Transverse colon (tissue), 4 donors: Measurements from ENCODE around the gene TTC38. TPM values are rescaled to one million over a fixed set of nuclear protein-coding genes. Genes with fewer than 3 reads are reported as not detected.
A peak's percentile ranks its signal among the peaks of the same experiment; 100 is the strongest.

Experiments used
- DNase-seq: peaks from one replicate; pipeline ENCODE4 v3.0.0-alpha.2; 2019
- H3K27ac ChIP-seq, 4 donors: fragments of 200-600 bp; sonication (generic); 2 replicates each; pipeline ENCODE4 v1.5.1; 2016 to 2018; ENCODE audit warnings: inconsistent platforms in 4 of 4
- H3K27me3 ChIP-seq: fragments of 200-600 bp; sonication (generic); 2 replicates; pipeline ENCODE4 v1.5.1; 2017; ENCODE audit warnings: inconsistent platforms
- H3K36me3 ChIP-seq, 4 donors: fragments of 200-600 bp; sonication (generic); 2 replicates each; pipeline ENCODE4 v1.5.1; 2017 to 2019; ENCODE audit warnings: inconsistent platforms in 4 of 4
- H3K4me1 ChIP-seq, 4 donors: fragments of 200-600 bp; sonication (generic); 2 replicates each; pipeline ENCODE4 v1.5.1; 2017 to 2020; ENCODE audit warnings: inconsistent platforms in 4 of 4
- H3K4me3 ChIP-seq, 4 donors: fragments of 200-600 bp; sonication (generic); 1 replicate in 1 of 4; 2 replicates in 3 of 4; pipeline versions ENCODE4 v1.5.1 to v1.6.1; 2017 to 2019; ENCODE audit warnings: inconsistent platforms in 4 of 4
- H3K9me3 ChIP-seq, 2 donors: fragments of 200-600 bp; sonication (generic); 2 replicates each; pipeline ENCODE4 v1.5.1; 2017 to 2019; ENCODE audit warnings: inconsistent platforms in 2 of 2
- CTCF ChIP-seq, 5 experiments: fragments of 200-600 bp in 3 of 5; fragments of 450-650 bp in 2 of 5; sonication (generic) in 3 of 5; IDR thresholded peaks; 1 replicate in 2 of 5; 2 replicates in 3 of 5; pipeline ENCODE4 v1.5.1; 2016 to 2017; ENCODE audit warnings: antibody characterized with exemption in 5 of 5, inconsistent platforms in 3 of 5, mild to moderate bottlenecking in 2 of 5, moderate library complexity in 1 of 5
- EP300 ChIP-seq: sonication (generic); formaldehyde crosslinking; IDR thresholded peaks from one replicate; pipeline ENCODE4 v1.6.1; 2017; ENCODE audit warnings: antibody characterized with exemption, low read depth
- POLR2A ChIP-seq: fragments of 450-650 bp; IDR thresholded peaks from one replicate; pipeline ENCODE4 v1.6.1; 2016; ENCODE audit warnings: antibody characterized with exemption, mild to moderate bottlenecking, moderate library complexity
- POLR2AphosphoS5 ChIP-seq, 3 donors: sonication (generic); formaldehyde crosslinking; IDR thresholded peaks; one replicate each; pipeline ENCODE4 v1.6.1; 2016; ENCODE audit warnings: antibody characterized with exemption in 3 of 3
- WGBS, 2 donors: methylation state at CpG; one replicate each; pipeline ENCODE4 v1.1.5; 2018; ENCODE audit warnings: low coverage in 1 of 2; 5-methylcytosine and 5-hydroxymethylcytosine counted together
- in situ Hi-C, 4 donors: fragments of 200-750 bp; cut with MboI; loops; one replicate each; pipeline versions ENCODE4 v1.15.0 to v1.15.1; 2017; ENCODE audit warnings: low sequenced_read_pairs in 3 of 4, low pct_ligation_motif_present in 1 of 4, low pct_unique_long_range_greater_than_20kb in 1 of 4
- intact Hi-C: fragments of 100-400 bp; cut with DNase I; formaldehyde crosslinking; loops from one replicate; pipeline ENCODE4 v1.15.1; 2023; ENCODE audit warnings: low total_unique reads
- total RNA-seq, 4 donors: library from RNA; depleted of rRNA; stranded (reverse); fragments of >200 nt; gene quantifications; one replicate each; pipeline ENCODE4 v1.1.0, GENCODE V29; 2016

TTC38 gene
- total RNA-seq, 4 donors from 2014 or later = 167 to 316 (median 292) TPM

- WGBS, 2 donors = 7% methylated on average over 25 of the region's 25 CpGs; no CpG with 5 or more reads in 1 of the 2 donors
- intact Hi-C loops = loop anchor here (10.0 kb wide), 1 partner anchor 936 kb away; no protein-coding TSS in a partner anchor
- in situ Hi-C loops = no loop called here
- H3K27me3 ChIP-seq = no peaks in the 10 kb centered on the region
- peak overlapping the region; percentile 92 to 95 (median 94) for H3K27ac ChIP-seq
- peak; percentile 38 for DNase-seq
- no peak for TF ChIP-seq POLR2AphosphoS5 (IDR thresholded peaks at IDR 0.05)
- TF ChIP-seq EP300 = no peak
- TF ChIP-seq CTCF (IDR thresholded peaks at IDR 0.05) = no peak
- TF ChIP-seq POLR2A = no peak
- no peaks in the 10 kb centered on the region for H3K36me3 ChIP-seq
- H3K4me1 ChIP-seq = peaks cover 0 to 21% (median 12%) of the 10 kb centered on the region in 4 donors
- H3K4me3 ChIP-seq = peak overlapping the region; percentile 60 to 95 (median 78)
- H3K9me3 ChIP-seq = no peaks in the 10 kb centered on the region
Observed at GRCh38 chr22:46250783-46251125, 17.1 kb upstream of the TTC38 start.

- Histone ChIP-seq H3K27ac (peak overlapping the region; percentile 92 to 95 (median 94)), H3K4me3 (peak overlapping the region in 2 of 4 donors; percentile 83 to 95)
- in situ Hi-C loops = no loop called here
Observed at GRCh38 chr22:46251266-46251665, 16.5 kb upstream of the TTC38 start.

GRCh38 chr22:46251816-46252380 is 15.9 kb upstream of the TTC38 start:
- Histone ChIP-seq H3K27ac (no peak overlapping the region), H3K9me3 (no peaks in the 10 kb centered on the region), H3K27me3 (no peaks in the 10 kb centered on the region), H3K4me3 (no peak overlapping the region), H3K36me3 (no peaks in the 10 kb centered on the region), H3K4me1 (peaks cover 0 to 21% (median 12%) of the 10 kb centered on the region in 4 donors)
- intact Hi-C loops = loop anchor here (10.0 kb wide), 1 partner anchor 937 kb away; no protein-coding TSS in a partner anchor
- DNase-seq = no peak
- TF ChIP-seq CTCF (IDR thresholded peaks at IDR 0.05) (no peak), POLR2A (no peak)
- in situ Hi-C loops = no loop called here
- WGBS, 2 donors = 79 to 90% methylated on average over 9 of the region's 9 CpGs

More at GRCh38 chr22:46251266-46251665, 16.5 kb upstream of the TTC38 start:
- H3K36me3 ChIP-seq = no peaks in the 10 kb centered on the region
- no peaks in the 10 kb centered on the region for H3K9me3 ChIP-seq
- H3K4me1 ChIP-seq = peaks cover 0 to 21% (median 12%) of the 10 kb centered on the region in 4 donors
- DNase-seq = no peak
- WGBS, 2 donors = 72 to 84% methylated on average over 6 to 7 of the region's 7 CpGs
- TF ChIP-seq EP300 (no peak), POLR2A (no peak), CTCF (IDR thresholded peaks at IDR 0.05) (no peak), POLR2AphosphoS5 (IDR thresholded peaks at IDR 0.05) (no peak)
- intact Hi-C loops = loop anchor here (10.0 kb wide), 1 partner anchor 936 kb away; no protein-coding TSS in a partner anchor
- no peaks in the 10 kb centered on the region for H3K27me3 ChIP-seq

- Histone ChIP-seq H3K4me1 (peaks cover 0 to 2% (median under 1%) of the 10 kb centered on the region in 4 donors), H3K27me3 (no peaks in the 10 kb centered on the region), H3K36me3 (no peaks in the 10 kb centered on the region), H3K4me3 (no peak overlapping the region), H3K9me3 (no peaks in the 10 kb centered on the region), H3K27ac (no peak overlapping the region)
- 77 to 87% methylated on average over 3 to 8 of the region's 8 CpGs for WGBS, 2 donors
- intact Hi-C loops (loop anchor here (10.0 kb wide), 1 partner anchor 942 kb away; no protein-coding TSS in a partner anchor), in situ Hi-C loops (no loop called here)
- DNase-seq = no peak
- TF ChIP-seq EP300 = no peak
- TF ChIP-seq POLR2A = no peak
- TF ChIP-seq CTCF (IDR thresholded peaks at IDR 0.05) = no peak
Observed at GRCh38 chr22:46256358-46256958, 11.3 kb upstream of the TTC38 start.
